HepG2 (cell line): ENCODE data around the gene TRPM5. TPM values are rescaled to one million over a fixed set of nuclear protein-coding genes. Genes with fewer than 3 reads are reported as not detected.

Experiments
- CEBPB ChIP-seq: IDR thresholded peaks from 2 replicates; pipeline ENCODE4 v1.6.1; 2011; ENCODE audit warnings: low read depth, low read length, improper control_type of control experiment, borderline replicate concordance
- GMEB2 ChIP-seq: IDR thresholded peaks from 2 replicates; pipeline ENCODE4 v1.6.1; 2016; ENCODE audit warnings: missing biosample characterization, missing genetic modification reagents, low read depth
- HOMEZ ChIP-seq: IDR thresholded peaks from 2 replicates; pipeline ENCODE4 v1.6.1; 2016; ENCODE audit warnings: low read depth
- NR2F2 ChIP-seq: IDR thresholded peaks from 2 replicates; pipeline ENCODE4 v1.6.1; 2012; ENCODE audit warnings: low read depth, inconsistent platforms, borderline replicate concordance
- RERE ChIP-seq: IDR thresholded peaks from 2 replicates; pipeline ENCODE4 v1.6.1; 2016; ENCODE audit warnings: low read depth, missing genetic modification reagents, missing compliant biosample characterization
- SNAPC4 ChIP-seq: sonication (generic); formaldehyde crosslinking; IDR thresholded peaks from 2 replicates; pipeline ENCODE4 v1.4.0; 2020; ENCODE audit warnings: mild to moderate bottlenecking, missing genetic modification reagents
- THRA ChIP-seq: sonication (generic); formaldehyde crosslinking; IDR thresholded peaks from 2 replicates; pipeline ENCODE4 v1.4.0; 2020; ENCODE audit warnings: missing genetic modification reagents, borderline replicate concordance
- ZFAT ChIP-seq: sonication (generic); formaldehyde crosslinking; conservative IDR thresholded peaks from 2 replicates; pipeline ENCODE4 v1.8.1; 2023; ENCODE audit warnings: missing genetic modification reagents, inconsistent platforms
- ZNF343 ChIP-seq: sonication (generic); formaldehyde crosslinking; IDR thresholded peaks from 2 replicates; pipeline ENCODE4 v1.4.0; 2020; ENCODE audit warnings: mild to moderate bottlenecking, missing genetic modification reagents
- ZNF432 ChIP-seq: sonication (generic); formaldehyde crosslinking; IDR thresholded peaks from 2 replicates; pipeline ENCODE4 v1.5.0; 2020; ENCODE audit warnings: missing genetic modification reagents, mild to moderate bottlenecking, borderline replicate concordance
- ZNF747 ChIP-seq: sonication (generic); formaldehyde crosslinking; IDR thresholded peaks from 2 replicates; pipeline ENCODE4 v1.8.1; 2023; ENCODE audit warnings: missing genetic modification reagents, mild to moderate bottlenecking, borderline replicate concordance
- ZSCAN31 ChIP-seq: sonication (generic); formaldehyde crosslinking; IDR thresholded peaks from 2 replicates; pipeline ENCODE4 v1.5.0; 2020; ENCODE audit warnings: low read depth, mild to moderate bottlenecking, missing genetic modification reagents
- polyA plus RNA-seq, 8 experiments: library from polyadenylated mRNA; depleted of rRNA in 3 of 8; stranded (reverse) in 7 of 8; unstranded in 1 of 8; fragments of >200 nt; fragmentation: Illumina TruSeq in 4 of 8; extraction: Trizol in 4 of 8; gene quantifications; 2 replicates each; pipeline versions ENCODE4 v1.2.1 to v1.2.3, GENCODE V29; 2011 to 2016; ENCODE audit warnings: low read depth in 4 of 8, missing spikeins in 1 of 8, mixed read lengths in 1 of 8; ENCODE audit not compliant: insufficient read depth in 1 of 8
- total RNA-seq, 5 experiments: library from RNA; depleted of rRNA; stranded (reverse); fragments of >200 nt; fragmentation: Illumina TruSeq; extraction: Trizol; gene quantifications; 2 replicates each; pipeline ENCODE4 v1.2.3, GENCODE V29; 2016; ENCODE audit warnings: low read depth in 1 of 5

Gene TRPM5
- total and polyA plus RNA-seq, 2 of the 13 experiments (the other 11 are each of a cell fraction or from before 2014, with no cell fraction given), result 0.12 TPM; not detected in 1

GRCh38 chr11:2400069-2400761 lies 44.1 kb downstream of the TRPM5 start, which contains the start of gene TSSC4 (continued):
- TF ChIP-seq ZSCAN31, result peak; percentile 84; the same call in 1 of the 2 replicates
- no peak for TF ChIP-seq ZNF432
- TF ChIP-seq ZNF343 (CRISPR knock-in tag), result no peak
- TF ChIP-seq GMEB2 (CRISPR knock-in tag), result peak; percentile 86
- peak; percentile 79; the same call in 1 of the 2 replicates for TF ChIP-seq SNAPC4 (CRISPR knock-in tag)
- peak; percentile 68; the same call in 1 of the 2 replicates for TF ChIP-seq CEBPB
- no peak for TF ChIP-seq HOMEZ
- no peak for TF ChIP-seq NR2F2
- no peak; the same call in 1 of the 2 replicates for TF ChIP-seq RERE (CRISPR knock-in tag)
- TF ChIP-seq THRA (CRISPR knock-in tag), result peak; percentile 52; the same call in 1 of the 2 replicates
- TF ChIP-seq ZFAT (CRISPR knock-in tag), result no peak
- TF ChIP-seq ZNF747 (CRISPR knock-in tag), result peak; percentile 93
